NCI-H82 treated with DMSO at 0.1 percent for 48 hours (cell line): ENCODE measurements around the gene TTC17.
"Not testable (repeated sequence)": the region's sequence is repeated elsewhere in the genome, so short reads cannot be mapped to it uniquely, and the experiment has no call there.

Experiments
- DNase-seq: peaks from one replicate; lab custom pipeline; 2025; ENCODE audit not compliant: unreplicated experiment; lab: John Stamatoyannopoulos, UW

Gene TTC17

GRCh38 chr11:43447151-43447550 is 88.4 kb downstream of the TTC17 start:
- no peak for DNase-seq

GRCh38 chr11:43458486-43458885 is 99.8 kb downstream of the TTC17 start:
- no peak for DNase-seq

GRCh38 chr11:43459246-43459645 is 100.5 kb downstream of the TTC17 start:
- DNase-seq, result no peak

- no peak for DNase-seq
Measured at GRCh38 chr11:43462359-43462758, 103.6 kb downstream of the TTC17 start.

- no peak for DNase-seq
Measured at GRCh38 chr11:43467958-43468357, 109.2 kb downstream of the TTC17 start.

- DNase-seq, result not testable (repeated sequence)
Measured at GRCh38 chr11:43477491-43477890, 118.8 kb downstream of the TTC17 start.

- no peak for DNase-seq
Measured at GRCh38 chr11:43486141-43486540, 127.4 kb downstream of the TTC17 start.

- no peak for DNase-seq
Measured at GRCh38 chr11:43489869-43490465, 131.2 kb downstream of the TTC17 start.

GRCh38 chr11:43492701-43493100 is 134.0 kb downstream of the TTC17 start:
- DNase-seq, result no peak

- no peak for DNase-seq
Measured at GRCh38 chr11:43493431-43493830, 134.7 kb downstream of the TTC17 start.

GRCh38 chr11:43497144-43497543 is 138.4 kb downstream of the TTC17 start:
- no peak for DNase-seq

- no peak for DNase-seq
Measured at GRCh38 chr11:43498561-43498960, 139.8 kb downstream of the TTC17 start.

- DNase-seq, result no peak
Measured at GRCh38 chr11:43503417-43503816, 144.7 kb downstream of the TTC17 start.

- no peak for DNase-seq
Measured at GRCh38 chr11:43504316-43504950, 145.7 kb downstream of the TTC17 start.

GRCh38 chr11:43505171-43505570 is 146.5 kb downstream of the TTC17 start:
- DNase-seq, result no peak

- DNase-seq, result no peak
Measured at GRCh38 chr11:43507171-43507570, 148.5 kb downstream of the TTC17 start.

- no peak for DNase-seq
Measured at GRCh38 chr11:43508511-43508918, 149.8 kb downstream of the TTC17 start.

GRCh38 chr11:43511959-43512358 is 153.2 kb downstream of the TTC17 start:
- no peak for DNase-seq

- peak; percentile 5 for DNase-seq
Measured at GRCh38 chr11:43515090-43515489, 156.4 kb downstream of the TTC17 start.

GRCh38 chr11:43516316-43516850 is 157.7 kb downstream of the TTC17 start:
- DNase-seq, result no peak

- no peak for DNase-seq
Measured at GRCh38 chr11:43517518-43517917, 158.8 kb downstream of the TTC17 start.

- DNase-seq, result no peak
Measured at GRCh38 chr11:43518408-43519160, 159.9 kb downstream of the TTC17 start.
